CD4-positive, alpha-beta T cell treated with Interleukin-21 for 1 hour (primary cell): Measurements from ENCODE around the gene GAB1.
A peak's percentile ranks its signal among the peaks of the same experiment; 100 is the strongest.
"Not testable (repeated sequence)": the region's sequence is repeated elsewhere in the genome, so short reads cannot be mapped to it uniquely, and the experiment has no call there.

Experiments
- DNase-seq: peaks from one replicate; pipeline ENCODE4 v3.0.0-alpha.2; 2020

GAB1 gene

GRCh38 chr4:143339497-143339896 lies 2.8 kb downstream of the GAB1 start:
- no peak for DNase-seq

- no peak for DNase-seq
Measured at GRCh38 chr4:143341186-143341755, 4.6 kb downstream of the GAB1 start.

DNA sequence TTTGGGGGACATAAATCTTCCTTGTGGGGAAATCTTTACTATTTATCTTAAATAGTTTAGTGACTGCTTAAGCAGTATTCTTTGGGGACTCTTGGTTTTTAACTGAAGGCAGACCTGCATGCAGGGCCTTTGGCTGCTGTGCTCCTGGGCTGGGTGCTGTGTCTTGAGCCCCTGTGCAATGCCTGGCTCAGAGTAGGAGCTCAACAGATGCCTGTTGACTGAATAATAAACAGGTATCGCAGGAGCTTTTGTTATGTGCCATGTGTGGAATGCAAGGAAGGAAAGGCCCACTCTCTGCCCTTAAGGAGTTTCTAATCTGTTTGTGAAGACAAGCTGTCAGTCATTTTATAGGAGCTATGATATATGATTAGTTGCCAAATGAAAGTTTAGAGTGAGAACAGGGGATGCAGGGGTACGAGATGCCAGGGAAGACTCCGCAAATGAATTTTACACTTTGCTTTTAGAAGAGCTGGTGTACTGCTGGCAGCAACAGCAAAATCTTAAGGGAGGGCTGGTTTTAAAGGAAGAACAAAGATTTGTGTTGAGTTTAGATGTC lies 6.7 kb downstream of the GAB1 start:
- no peak for DNase-seq

GRCh38 chr4:143344041-143344440 lies 7.4 kb downstream of the GAB1 start:
- DNase-seq, result no peak

DNA sequence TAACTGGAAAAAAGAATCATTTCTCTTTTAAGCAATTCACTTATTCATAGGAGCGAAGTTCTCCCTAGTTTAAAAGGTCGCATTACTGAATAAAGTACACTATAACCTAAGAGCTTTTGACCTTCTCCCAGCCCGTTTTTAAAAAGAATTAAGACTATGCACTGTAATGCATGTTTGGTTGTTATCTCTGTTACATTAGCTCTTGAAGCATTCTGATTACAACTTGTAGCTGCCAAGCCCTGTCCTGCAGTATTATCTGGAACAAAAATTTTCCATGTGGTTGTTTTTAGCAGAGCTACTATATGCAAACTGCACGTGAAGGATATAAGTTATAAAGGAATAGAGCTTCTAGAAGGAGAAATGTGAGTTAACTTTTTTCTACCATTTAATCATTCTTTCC lies 8.1 kb downstream of the GAB1 start:
- no peak for DNase-seq

DNA sequence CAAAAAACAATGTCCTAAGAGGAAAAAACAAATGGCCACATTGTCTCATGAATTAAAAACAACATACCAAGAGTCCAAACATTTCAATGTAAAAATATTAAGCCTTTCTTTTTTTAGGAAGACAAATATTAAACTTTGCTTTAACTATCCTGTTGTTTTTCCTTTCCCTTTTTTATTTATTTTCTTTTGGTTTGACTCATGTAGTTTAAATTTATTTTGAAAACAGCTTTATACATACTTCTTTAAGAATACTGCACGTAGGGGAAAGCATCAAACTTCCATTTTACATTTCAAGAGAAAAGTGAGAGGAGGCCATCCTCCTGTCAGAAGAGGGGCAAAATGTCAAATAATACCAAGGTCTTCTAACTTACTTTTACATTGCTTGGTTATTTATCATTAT lies 8.7 kb downstream of the GAB1 start:
- DNase-seq, result no peak

DNA sequence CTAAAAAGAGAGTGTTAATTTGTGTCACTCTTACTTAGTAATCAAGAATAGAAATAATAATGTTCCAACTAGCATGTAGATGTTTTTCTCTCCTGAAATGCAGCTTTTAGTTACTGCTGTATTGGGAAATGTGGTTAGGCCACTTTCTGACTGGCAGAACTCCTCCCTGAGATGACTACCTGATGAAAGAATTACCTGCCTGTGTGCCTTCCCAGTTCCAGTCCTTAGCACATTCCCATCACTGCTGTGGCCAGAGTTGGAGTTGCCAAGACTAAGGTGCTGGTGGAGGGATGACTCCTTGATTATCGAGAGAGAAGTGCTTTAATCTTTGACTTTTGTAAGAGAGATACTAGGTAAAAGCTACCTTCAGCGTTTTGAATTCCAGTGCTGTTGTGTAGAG lies 9.5 kb downstream of the GAB1 start:
- DNase-seq, result no peak

GRCh38 chr4:143347484-143348111 lies 10.9 kb downstream of the GAB1 start:
- no peak for DNase-seq

GRCh38 chr4:143348233-143349077 lies 11.8 kb downstream of the GAB1 start:
- no peak for DNase-seq

DNA sequence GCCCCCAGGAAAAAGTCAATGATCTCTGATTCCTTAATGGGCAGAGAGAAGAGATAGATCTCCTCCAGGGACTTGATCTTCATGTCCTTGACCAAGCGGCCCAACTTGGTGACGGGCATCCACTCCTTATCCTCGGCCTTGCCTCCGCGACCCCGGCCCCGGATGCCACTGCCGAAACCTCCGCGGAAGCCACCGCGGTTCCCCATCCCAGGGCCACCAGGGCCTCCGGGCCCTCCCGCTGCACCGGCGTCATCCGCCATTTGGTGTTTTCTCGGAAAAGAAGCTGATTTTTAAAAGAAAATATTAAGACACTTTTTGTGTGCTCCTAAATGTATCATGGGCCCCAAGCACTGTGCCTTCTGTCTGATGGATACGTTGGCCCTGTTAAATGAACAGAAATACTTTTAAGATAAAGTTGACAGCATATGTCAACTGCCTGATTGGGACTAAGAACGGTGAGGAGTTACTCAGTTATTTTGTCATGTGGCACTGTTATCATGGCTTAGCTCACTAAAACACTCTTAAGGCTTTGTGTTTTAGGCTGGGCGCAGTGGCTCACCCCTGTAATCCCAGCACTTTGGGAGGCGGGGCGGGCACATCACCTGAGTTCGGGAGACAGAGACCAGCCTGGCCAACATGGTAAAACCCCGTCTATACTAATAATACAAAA lies 13.3 kb downstream of the GAB1 start:
- not testable (repeated sequence) for DNase-seq

DNA sequence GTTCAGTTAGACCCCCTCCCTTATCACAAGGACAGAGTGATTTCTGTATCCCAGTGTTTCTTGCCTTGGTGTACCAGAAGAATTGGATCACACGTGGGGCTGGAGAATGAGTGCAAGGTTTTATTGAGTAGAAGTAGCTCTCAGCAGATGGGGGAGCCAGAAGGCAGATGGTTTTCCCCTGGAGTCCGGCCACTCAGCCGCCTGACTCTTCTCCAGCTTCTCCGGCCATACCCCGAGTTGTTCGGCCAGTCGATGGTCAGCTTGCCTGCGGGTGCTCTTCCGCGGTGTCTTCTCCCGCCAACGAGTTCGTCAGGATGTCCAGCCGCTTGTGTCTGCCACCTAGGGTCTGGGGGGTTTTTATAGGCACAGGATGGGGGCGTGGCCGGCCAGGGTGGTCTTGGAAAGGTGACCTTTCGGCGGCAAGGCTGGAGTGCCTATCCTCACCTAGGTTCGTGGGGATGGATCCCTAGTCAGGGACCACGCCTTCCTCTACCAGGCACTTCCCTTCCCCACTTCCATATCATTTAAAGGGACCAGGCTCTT lies 14.5 kb downstream of the GAB1 start:
- DNase-seq, result no peak

DNA sequence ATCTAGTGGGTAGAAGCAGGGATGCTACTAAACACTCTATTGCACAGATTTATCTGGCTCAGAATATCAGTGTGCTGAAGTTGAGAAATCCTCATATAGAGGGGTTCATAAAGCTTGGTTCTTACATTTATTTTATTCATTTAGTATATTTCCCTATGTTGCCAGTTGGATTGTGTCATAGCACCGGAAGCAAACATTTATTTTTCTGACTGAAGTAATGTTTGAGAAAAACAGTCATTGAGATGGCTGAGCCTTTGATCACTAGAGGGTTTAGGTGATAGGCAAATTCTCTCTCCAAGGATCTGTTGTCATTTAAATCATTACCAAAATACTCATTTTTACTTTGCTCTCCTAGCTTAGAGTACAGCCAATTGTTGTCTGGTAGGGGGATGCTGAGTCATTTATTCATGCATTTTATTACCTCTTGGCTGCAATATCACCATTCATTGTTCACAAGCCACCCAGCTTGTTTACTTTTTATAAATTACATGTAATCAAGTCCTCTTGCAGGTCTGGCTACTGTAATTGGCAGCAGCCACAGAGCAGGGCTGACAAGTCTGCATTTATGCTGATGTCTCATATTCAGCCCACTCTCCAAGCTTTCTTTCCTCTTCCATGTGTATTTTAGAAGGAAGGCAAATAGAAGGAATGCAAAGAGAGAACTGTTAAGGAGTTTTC lies 15.2 kb downstream of the GAB1 start:
- no peak for DNase-seq

GRCh38 chr4:143352720-143353119 lies 16.0 kb downstream of the GAB1 start:
- DNase-seq, result no peak

DNA sequence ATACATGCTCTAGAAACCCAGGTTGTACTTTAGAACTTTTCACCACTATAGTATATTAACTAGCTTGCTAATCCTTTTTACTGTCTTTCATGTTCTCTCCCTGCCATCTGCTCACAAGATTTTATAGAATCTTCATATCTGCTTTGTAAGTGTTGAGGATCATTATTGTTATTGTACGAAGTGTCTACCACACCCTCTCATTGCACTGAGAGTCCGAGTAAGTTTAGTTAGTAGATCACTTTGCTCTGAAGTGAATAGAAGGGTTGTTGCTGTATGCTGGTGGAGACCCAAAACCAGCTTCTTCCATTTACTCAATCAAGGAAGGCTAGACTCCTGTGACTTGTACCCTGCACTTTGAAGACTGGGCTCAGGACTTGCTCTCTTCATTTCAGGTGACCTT lies 17.1 kb downstream of the GAB1 start:
- DNase-seq, result no peak

GRCh38 chr4:143354990-143355389 lies 18.3 kb downstream of the GAB1 start:
- no peak for DNase-seq

GRCh38 chr4:143355540-143356217 lies 19.0 kb downstream of the GAB1 start:
- DNase-seq, result no peak

- no peak for DNase-seq
Measured at GRCh38 chr4:143356493-143356892, 19.8 kb downstream of the GAB1 start.

GRCh38 chr4:143357161-143357845 lies 20.6 kb downstream of the GAB1 start:
- no peak for DNase-seq

DNA sequence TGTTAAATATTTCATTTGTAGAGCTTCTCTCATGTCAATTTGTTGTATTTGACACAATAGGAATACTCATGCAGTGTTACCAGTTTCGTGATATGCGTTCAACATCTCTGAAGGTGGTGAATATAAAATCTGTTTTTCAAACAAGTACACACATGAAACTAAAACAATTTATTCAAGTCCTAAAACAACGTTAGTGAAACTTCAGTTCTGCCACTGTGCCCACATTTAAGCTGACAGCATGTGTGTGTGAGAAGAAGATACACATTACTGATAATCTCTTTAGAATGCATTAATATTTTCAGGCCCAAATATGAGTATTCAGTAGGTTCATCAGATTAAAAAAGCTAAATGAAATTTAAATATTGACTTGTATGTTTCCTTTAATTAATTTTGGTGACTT lies 21.7 kb downstream of the GAB1 start:
- DNase-seq, result no peak

DNA sequence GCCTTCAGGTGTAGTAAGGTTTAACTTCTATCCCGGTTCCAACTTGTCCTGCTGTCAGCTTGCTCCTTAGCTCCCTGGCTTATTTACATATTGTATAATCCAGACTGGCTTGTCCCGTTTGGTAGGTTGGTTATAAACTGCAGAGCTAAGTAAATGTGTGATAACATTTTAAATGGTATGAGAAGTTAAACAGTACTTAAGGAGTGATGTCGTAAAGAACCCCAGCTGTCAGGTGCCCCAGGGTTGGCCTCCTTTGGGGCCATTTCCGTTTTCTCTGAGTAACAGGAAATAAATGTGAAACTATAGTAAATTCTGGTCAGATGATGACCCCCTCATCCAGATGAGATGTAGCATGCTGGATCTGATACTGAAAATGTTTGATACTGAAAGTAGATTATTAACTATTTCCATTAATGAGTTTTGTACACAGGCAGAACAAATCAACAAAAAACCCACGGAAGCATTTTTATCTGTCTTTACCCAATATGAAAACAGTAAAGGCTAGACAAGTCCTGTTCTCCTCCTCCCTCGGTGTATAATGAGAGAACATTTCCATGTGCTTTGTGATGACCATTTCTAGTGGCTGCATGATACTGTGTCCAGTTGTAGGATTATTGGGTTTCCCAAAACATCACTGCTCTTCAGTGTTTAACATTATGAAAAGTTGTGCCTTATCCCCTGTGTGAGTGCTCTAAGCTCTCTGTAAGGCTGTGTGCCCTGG lies 22.4 kb downstream of the GAB1 start:
- peak; percentile 33 for DNase-seq
